Ovary (tissue), 9 donors: Measurements from ENCODE around the gene MIGA2. TPM values are rescaled to one million over a fixed set of nuclear protein-coding genes. Genes with fewer than 3 reads are reported as not detected.

Experiments used
- DNase-seq, 5 donors: peaks; one replicate each; pipeline ENCODE4 v3.0.0-alpha.2; 2019 to 2020
- H3K27ac ChIP-seq, 2 donors: fragments of 200-600 bp; one replicate each; pipeline versions ENCODE4 v1.5.1 to v1.8.0; 2019 to 2022
- H3K27me3 ChIP-seq: fragments of 200-600 bp; one replicate; pipeline ENCODE4 v1.8.0; 2022
- H3K36me3 ChIP-seq: fragments of 200-600 bp; sonication (generic); one replicate; pipeline ENCODE4 v1.5.1; 2019
- H3K4me1 ChIP-seq: one replicate; pipeline ENCODE4 v1.8.1; 2013; ENCODE audit warnings: mild to moderate bottlenecking, moderate library complexity; ENCODE audit not compliant: insufficient read depth
- H3K4me3 ChIP-seq: fragments of 200-600 bp; sonication (generic); one replicate; pipeline ENCODE4 v1.5.1; 2017
- H3K9me3 ChIP-seq, 2 donors: fragments of 200-600 bp in 1 of 2; sonication (generic) in 1 of 2; one replicate each; pipeline versions ENCODE4 v1.5.1 to v1.8.1; 2013 to 2019; ENCODE audit warnings: mild to moderate bottlenecking in 1 of 2, moderate library complexity in 1 of 2
- EP300 ChIP-seq: sonication (generic); formaldehyde crosslinking; IDR thresholded peaks from one replicate; pipeline ENCODE4 v1.6.1; 2017; ENCODE audit warnings: antibody characterized with exemption
- POLR2A ChIP-seq: fragments of 450-650 bp; IDR thresholded peaks from one replicate; pipeline ENCODE4 v1.6.1; 2017; ENCODE audit warnings: antibody characterized with exemption, mild to moderate bottlenecking, moderate library complexity
- WGBS, 3 donors: extraction: QIAGEN DNeasy Blood & Tissue Kit in 1 of 3; methylation state at CpG; one replicate each; pipeline versions ENCODE4 v1.1.5 to v1.1.7; 2013 to 2017; 5-methylcytosine and 5-hydroxymethylcytosine counted together
- intact Hi-C, 4 donors: fragments of 100-400 bp; cut with DNase I; formaldehyde crosslinking; loops; one replicate each; pipeline versions ENCODE4 v1.11.0 to v1.15.1; 2022 to 2023
- polyA plus RNA-seq, 2 donors: library from polyadenylated mRNA; stranded (reverse); fragments of 200-250 nt in 1 of 2; fragments of 350-450 nt in 1 of 2; fragmentation: Illumina TruSeq in 1 of 2; extraction: RNeasy Lipid Tissue Mini Kit (QIAGEN cat#74804) in 1 of 2; gene quantifications; one replicate each; pipeline ENCODE4 v1.2.3, GENCODE V29; 2013 to 2014
- total RNA-seq, 7 donors: library from RNA; depleted of rRNA in 2 of 7; stranded (reverse); fragments of >200 nt in 2 of 7; fragmentation: NEBNext Ultra II Directional in 3 of 7; extraction: Animal tissue kit (Norgen Biotek cat#: 25700) in 3 of 7; gene quantifications; one replicate each; pipeline versions ENCODE4 v1.1.0 to v1.2.4, GENCODE V29; 2016 to 2023
- TF ChIP-seq, protein P1 (sequence below), 3 donors: fragments of 450-650 bp in 2 of 3; fragments of 200-600 bp in 1 of 3; IDR thresholded peaks; one replicate each; pipeline versions ENCODE4 v1.5.1 to v1.8.0; 2016 to 2022; ENCODE audit warnings: antibody characterized with exemption in 3 of 3, mild to moderate bottlenecking in 1 of 3
- donor health status: DM: no; HTN: no; CAD: no; lungs with moderate emphysema.
- donor health status: DM: no; HTN: no; CAD: no.
- donor health status: Bipolar disorder and iron deficiency.
- donor health status: DM: yes; HTN: yes; CAD: no.
- donor health status: DM: no; HTN: no; CAD: no.
- donor health status: DM: yes; HTN: yes; CAD: no.

The MIGA2 gene
- total and polyA plus RNA-seq, 9 donors: 2.5 to 36.5 (median 23.1) TPM

DNA sequence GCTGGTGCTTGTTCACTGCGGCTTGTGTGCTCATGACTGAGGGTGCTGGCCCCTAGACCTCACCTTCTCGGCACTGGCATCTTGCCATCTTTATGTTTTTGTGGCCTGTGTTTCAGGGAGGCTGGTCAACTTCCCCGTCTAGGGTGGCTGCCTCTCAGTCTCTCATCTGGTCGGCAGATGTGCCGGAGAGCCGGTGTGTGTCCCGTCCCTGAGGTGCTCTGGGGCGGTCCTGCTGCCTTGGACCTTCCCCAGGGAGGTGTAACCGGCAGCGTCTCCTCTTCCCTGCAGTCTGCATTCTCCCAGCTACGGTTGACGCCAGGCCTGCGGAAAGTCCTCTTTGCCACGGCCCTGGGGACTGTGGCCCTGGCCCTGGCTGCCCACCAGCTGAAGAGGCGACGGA is 5.6 kb downstream of the MIGA2 start:
- TF ChIP-seq EP300 (no peak), POLR2A (no peak)
- TF ChIP-seq, protein P1, sequence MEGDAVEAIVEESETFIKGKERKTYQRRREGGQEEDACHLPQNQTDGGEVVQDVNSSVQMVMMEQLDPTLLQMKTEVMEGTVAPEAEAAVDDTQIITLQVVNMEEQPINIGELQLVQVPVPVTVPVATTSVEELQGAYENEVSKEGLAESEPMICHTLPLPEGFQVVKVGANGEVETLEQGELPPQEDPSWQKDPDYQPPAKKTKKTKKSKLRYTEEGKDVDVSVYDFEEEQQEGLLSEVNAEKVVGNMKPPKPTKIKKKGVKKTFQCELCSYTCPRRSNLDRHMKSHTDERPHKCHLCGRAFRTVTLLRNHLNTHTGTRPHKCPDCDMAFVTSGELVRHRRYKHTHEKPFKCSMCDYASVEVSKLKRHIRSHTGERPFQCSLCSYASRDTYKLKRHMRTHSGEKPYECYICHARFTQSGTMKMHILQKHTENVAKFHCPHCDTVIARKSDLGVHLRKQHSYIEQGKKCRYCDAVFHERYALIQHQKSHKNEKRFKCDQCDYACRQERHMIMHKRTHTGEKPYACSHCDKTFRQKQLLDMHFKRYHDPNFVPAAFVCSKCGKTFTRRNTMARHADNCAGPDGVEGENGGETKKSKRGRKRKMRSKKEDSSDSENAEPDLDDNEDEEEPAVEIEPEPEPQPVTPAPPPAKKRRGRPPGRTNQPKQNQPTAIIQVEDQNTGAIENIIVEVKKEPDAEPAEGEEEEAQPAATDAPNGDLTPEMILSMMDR (IDR thresholded peaks at IDR 0.05): no peak
- DNase-seq: no peak
- WGBS, 3 donors: 90 to 96% (median 91%) methylated on average over 16 of the region's 16 CpGs
- Histone ChIP-seq H3K27ac (no peak overlapping the region), H3K4me3 (no peak overlapping the region), H3K4me1 (peaks cover 12% of the 10 kb centered on the region), H3K36me3 (no peaks in the 10 kb centered on the region), H3K27me3 (no peaks in the 10 kb centered on the region), H3K9me3 (no peaks in the 10 kb centered on the region)
- intact Hi-C loops: no loop called here

DNA sequence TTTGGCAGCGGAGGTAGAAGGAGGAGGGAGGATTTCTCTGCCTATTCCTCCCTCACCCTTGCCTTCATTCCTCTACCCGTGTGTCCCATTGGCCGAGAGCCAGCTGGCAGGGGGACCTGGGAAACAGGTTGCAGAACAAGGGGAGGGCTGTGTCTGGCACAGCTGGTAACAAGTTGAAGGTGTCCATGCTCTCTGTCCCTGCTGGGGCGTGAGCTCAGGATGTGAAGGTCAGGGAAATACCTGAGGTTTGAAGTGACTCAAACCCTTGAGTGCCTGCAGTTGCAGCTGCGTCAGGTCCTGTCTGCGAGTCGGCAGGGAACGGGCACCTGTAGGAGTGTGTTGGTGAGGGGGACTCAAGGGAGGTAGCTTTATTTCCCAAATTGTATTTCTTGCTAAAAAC is 16.2 kb downstream of the MIGA2 start:
- Histone ChIP-seq H3K4me1 (no peaks in the 10 kb centered on the region), H3K9me3 (no peaks in the 10 kb centered on the region), H3K27ac (no peak overlapping the region), H3K4me3 (no peak overlapping the region), H3K36me3 (no peaks in the 10 kb centered on the region), H3K27me3 (no peaks in the 10 kb centered on the region)
- WGBS, 3 donors: 69 to 77% (median 73%) methylated on average over 8 of the region's 8 CpGs
- peak in 1 of 5 donors; percentile 57 for DNase-seq
- intact Hi-C loops: no loop called here
- TF ChIP-seq POLR2A (no peak), EP300 (no peak)
- TF ChIP-seq, protein P1 (IDR thresholded peaks at IDR 0.05): no peak

- 91 to 94% (median 92%) methylated on average over 6 of the region's 6 CpGs for WGBS, 3 donors
- Histone ChIP-seq H3K36me3 (no peaks in the 10 kb centered on the region), H3K27ac (no peak overlapping the region)
These were observed 16.6 kb downstream of the MIGA2 start for GRCh38 chr9:129053020-129053419.

GRCh38 chr9:129054163-129054851 is 17.9 kb downstream of the MIGA2 start:
- 65 to 89% (median 67%) methylated on average over 5 of the region's 5 CpGs for WGBS, 3 donors
- TF ChIP-seq, protein P1 (IDR thresholded peaks at IDR 0.05): no peak
- no peak for TF ChIP-seq POLR2A
- TF ChIP-seq EP300: no peak

More at GRCh38 chr9:129053020-129053419, 16.6 kb downstream of the MIGA2 start:
- H3K4me3 ChIP-seq: no peak overlapping the region
- TF ChIP-seq, protein P1 (IDR thresholded peaks at IDR 0.05): no peak
- TF ChIP-seq EP300 (no peak), POLR2A (no peak)
- intact Hi-C loops: no loop called here
- no peaks in the 10 kb centered on the region for H3K27me3 ChIP-seq
- no peak for DNase-seq
- H3K9me3 ChIP-seq: no peaks in the 10 kb centered on the region
- no peaks in the 10 kb centered on the region for H3K4me1 ChIP-seq

More at GRCh38 chr9:129054163-129054851, 17.9 kb downstream of the MIGA2 start:
- no peak overlapping the region for H3K4me3 ChIP-seq
- no peaks in the 10 kb centered on the region for H3K27me3 ChIP-seq
- H3K4me1 ChIP-seq: no peaks in the 10 kb centered on the region
- DNase-seq: no peak
- H3K9me3 ChIP-seq: no peaks in the 10 kb centered on the region
- intact Hi-C loops: no loop called here
- H3K27ac ChIP-seq: no peak overlapping the region
- H3K36me3 ChIP-seq: no peaks in the 10 kb centered on the region
